Stimulated activated CD4-positive, alpha-beta T cell treated with anti-CD3 and anti-CD28 coated beads, Interleukin-2, amount 100 ng/mL, for 24 hours (primary cell): Measurements from ENCODE around the gene NDUFA12.

ENCODE experiments used
- DNase-seq, 2 donors: peaks; one replicate each; pipeline ENCODE4 v3.0.0-alpha.2; 2020

Gene NDUFA12

DNA sequence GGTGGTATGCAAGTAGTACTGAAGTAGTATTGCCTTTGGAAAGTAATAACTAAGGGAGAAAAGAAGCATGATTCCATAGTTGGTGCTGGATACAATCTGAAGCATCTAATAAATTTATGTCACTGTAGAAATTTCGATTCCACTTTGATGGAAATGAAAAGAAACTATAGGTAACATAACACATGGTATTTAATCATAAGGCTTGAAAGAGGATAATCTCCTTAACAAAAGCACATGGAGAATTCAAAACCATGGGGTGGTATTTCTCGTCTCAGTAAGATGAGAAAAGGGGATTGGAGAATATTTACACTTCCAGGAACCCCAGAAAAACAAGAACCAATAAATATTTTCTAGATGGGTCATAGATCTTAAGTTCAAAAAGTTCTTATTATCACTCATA, 72.7 kb downstream of the NDUFA12 start:
- no peak for DNase-seq

DNA sequence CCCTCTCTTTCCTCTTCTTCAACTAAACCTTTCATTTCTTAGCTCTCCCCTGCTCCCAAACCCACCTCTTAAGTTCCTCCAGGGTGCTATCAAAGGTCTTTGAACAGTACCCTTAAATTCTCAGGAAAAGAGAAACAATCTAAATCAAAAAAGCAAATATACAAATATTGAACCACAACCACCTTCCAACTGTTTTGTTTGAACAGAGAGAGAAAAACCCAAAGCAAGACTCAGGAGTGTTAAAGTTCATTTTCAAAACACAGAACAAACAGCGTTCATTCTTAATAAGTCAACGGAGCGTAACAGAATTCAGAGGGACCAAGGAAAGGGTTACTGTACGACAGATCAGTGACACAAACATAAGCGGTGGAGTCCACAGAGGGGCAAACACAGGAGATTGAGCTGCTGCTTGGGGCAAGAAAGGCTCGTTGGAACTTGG, 73.3 kb downstream of the NDUFA12 start:
- no peak for DNase-seq

DNA sequence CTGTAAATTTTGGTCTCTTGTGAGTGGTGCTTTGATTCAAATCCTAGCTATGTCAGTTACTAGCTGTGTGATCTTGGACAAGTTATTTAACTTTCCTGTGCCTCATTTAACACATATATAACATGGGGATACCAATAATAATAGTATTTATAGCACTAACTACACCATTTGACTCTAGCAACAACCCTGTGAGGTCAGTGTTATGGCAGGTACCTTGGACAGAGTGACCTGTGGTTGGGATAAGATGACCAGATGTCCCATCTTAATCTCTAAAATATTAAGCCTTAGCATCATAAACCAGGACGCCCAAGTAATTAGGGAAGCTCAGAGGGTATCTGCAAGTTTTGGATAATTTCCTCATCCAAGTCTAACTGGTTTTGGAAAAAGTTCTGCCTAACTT, 73.7 kb downstream of the NDUFA12 start:
- no peak for DNase-seq

DNA sequence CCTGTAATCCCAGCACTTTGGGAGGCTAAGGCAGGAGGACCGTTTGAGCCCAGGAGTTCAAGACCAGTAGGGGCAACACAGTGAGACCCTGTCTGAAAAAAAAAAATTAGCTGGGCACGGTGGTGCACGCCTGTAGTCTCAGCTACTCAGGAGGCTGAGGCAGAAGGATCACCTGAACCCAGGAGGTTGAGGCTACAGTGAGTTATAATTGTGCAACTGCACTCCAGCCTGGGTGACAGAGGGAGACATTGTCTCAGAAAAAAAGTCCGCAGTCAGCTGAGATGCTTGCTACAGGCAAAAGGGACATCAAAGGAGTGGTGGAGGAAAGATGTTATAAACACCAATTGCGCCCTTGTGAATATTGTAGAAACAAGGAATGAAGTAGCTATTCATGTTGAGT, 77.8 kb downstream of the NDUFA12 start:
- DNase-seq: no peak

DNA sequence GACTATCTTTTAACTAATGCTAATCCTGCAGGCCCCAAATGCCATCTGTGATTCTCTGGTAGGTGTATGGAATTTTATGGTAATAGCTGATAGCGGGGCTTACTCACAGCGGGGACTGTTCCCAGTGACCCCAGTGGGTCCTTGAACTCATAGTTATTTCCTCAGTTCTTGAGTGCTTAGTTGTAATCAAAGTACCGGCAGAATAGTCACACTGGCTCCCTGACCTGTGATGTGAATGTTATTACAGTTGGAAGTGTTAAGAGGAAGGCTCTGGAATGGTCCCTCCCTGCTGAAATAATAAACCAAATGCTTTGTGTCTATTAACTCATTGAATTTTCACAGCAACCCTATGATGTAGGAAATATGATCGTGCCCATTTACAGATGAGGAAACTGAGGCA, 78.3 kb downstream of the NDUFA12 start:
- DNase-seq: no peak

DNA sequence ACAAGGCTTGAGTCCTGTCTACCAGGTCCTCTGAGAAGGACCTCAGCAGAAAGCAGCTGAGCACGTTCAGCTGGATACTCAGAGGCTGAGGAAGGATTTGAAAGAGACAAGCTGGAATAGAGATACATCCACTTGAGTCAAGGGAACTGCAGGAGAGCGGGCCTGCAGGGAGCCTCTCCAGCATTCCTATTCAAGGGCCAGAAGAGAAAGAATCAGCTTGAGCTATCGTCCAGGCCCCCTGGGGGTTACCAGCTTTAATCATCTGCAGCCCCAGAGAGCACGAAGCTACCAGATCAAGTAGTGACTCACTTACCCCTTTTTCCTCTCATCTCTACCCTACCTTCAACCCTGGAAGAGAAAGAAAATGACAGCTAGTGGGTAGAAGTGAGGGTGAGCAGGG, 80.9 kb downstream of the NDUFA12 start:
- DNase-seq: no peak
